ENCODE data around the gene DIAPH2. TPM values are rescaled to one million over a fixed set of nuclear protein-coding genes. Genes with fewer than 3 reads are reported as not detected.

Gene DIAPH2
- total and polyA plus RNA-seq, 9 donors, result 5.2 to 15.8 (median 8.9) TPM

- no peak overlapping the region for H3K4me3 ChIP-seq (ENCODE audit: low read length)
Observed at GRCh38 chrX:97547877-97548578, 863.4 kb downstream of the DIAPH2 start.

GRCh38 chrX:97551821-97552220 lies 867.2 kb downstream of the DIAPH2 start:
- H3K27ac ChIP-seq (ENCODE audit: low read length), result no peak overlapping the region
- no peaks in the 10 kb centered on the region for H3K4me1 ChIP-seq (ENCODE audit: control insufficient read depth, insufficient read depth, low read length)
- DNase-seq, result no peak
- no peaks in the 10 kb centered on the region for H3K27me3 ChIP-seq (ENCODE audit: control insufficient read depth, insufficient read depth, low read length)
- H3K4me3 ChIP-seq (ENCODE audit: low read length), result no peak overlapping the region
- whole genome bisulfite sequencing (ENCODE audit: insufficient coverage), result 100% methylated on average over 1 of the region's 3 CpGs
- no peaks in the 10 kb centered on the region for H3K36me3 ChIP-seq (ENCODE audit: control insufficient read depth, insufficient read depth, low read length)
- H3K9me3 ChIP-seq (replicated peaks; ENCODE audit: control insufficient read depth, low read depth, low read length), result no peaks in the 10 kb centered on the region

More at GRCh38 chrX:97547877-97548578, 863.4 kb downstream of the DIAPH2 start:
- H3K36me3 ChIP-seq (ENCODE audit: control insufficient read depth, insufficient read depth, low read length), result no peaks in the 10 kb centered on the region
- no peaks in the 10 kb centered on the region for H3K27me3 ChIP-seq (ENCODE audit: control insufficient read depth, insufficient read depth, low read length)
- no peak overlapping the region for H3K27ac ChIP-seq (ENCODE audit: low read length)
- no peaks in the 10 kb centered on the region for H3K4me1 ChIP-seq (ENCODE audit: control insufficient read depth, insufficient read depth, low read length)
- no peak for DNase-seq
- no CpG with 5 or more reads among the region's 3 CpGs for WGBS (ENCODE audit: insufficient coverage)
- no peaks in the 10 kb centered on the region for H3K9me3 ChIP-seq (replicated peaks; ENCODE audit: control insufficient read depth, low read depth, low read length)

DNA sequence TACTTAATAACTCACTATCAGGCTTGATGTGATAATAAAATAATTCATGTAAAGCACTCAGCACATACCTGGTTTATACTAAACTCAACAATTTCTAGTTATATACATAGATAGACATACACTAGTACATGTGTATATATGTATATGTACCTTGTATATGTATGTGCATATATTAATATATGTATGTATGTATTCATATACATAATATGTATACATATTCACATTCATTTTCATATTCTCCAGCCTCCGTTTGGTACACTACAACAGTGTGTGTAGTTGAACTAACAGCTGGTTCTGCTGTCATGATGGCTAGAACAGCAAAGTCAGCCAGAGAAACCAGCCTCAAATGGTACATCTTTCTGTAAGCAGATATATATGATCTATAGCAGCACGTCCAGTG lies 869.2 kb downstream of the DIAPH2 start:
- Histone ChIP-seq H3K9me3 (replicated peaks; ENCODE audit: control insufficient read depth, low read depth, low read length) (no peaks in the 10 kb centered on the region), H3K36me3 (ENCODE audit: control insufficient read depth, insufficient read depth, low read length) (no peaks in the 10 kb centered on the region), H3K27me3 (ENCODE audit: control insufficient read depth, insufficient read depth, low read length) (no peaks in the 10 kb centered on the region), H3K4me1 (ENCODE audit: control insufficient read depth, insufficient read depth, low read length) (no peaks in the 10 kb centered on the region), H3K4me3 (ENCODE audit: low read length) (no peak overlapping the region), H3K27ac (ENCODE audit: low read length) (no peak overlapping the region)
- no CpG with 5 or more reads among the region's 2 CpGs for WGBS (ENCODE audit: insufficient coverage)
- DNase-seq, result no peak

- H3K4me1 ChIP-seq (ENCODE audit: control insufficient read depth, insufficient read depth, low read length), result no peaks in the 10 kb centered on the region
- H3K36me3 ChIP-seq (ENCODE audit: control insufficient read depth, insufficient read depth, low read length), result no peaks in the 10 kb centered on the region
- no peaks in the 10 kb centered on the region for H3K27me3 ChIP-seq (ENCODE audit: control insufficient read depth, insufficient read depth, low read length)
- WGBS (ENCODE audit: insufficient coverage), result 83% methylated on average over 1 of the region's 3 CpGs
- H3K9me3 ChIP-seq (replicated peaks; ENCODE audit: control insufficient read depth, low read depth, low read length), result no peaks in the 10 kb centered on the region
- H3K4me3 ChIP-seq (ENCODE audit: low read length), result no peak overlapping the region
- no peak for DNase-seq
- no peak overlapping the region for H3K27ac ChIP-seq (ENCODE audit: low read length)
Observed at GRCh38 chrX:97556359-97556758, 871.7 kb downstream of the DIAPH2 start.

DNA sequence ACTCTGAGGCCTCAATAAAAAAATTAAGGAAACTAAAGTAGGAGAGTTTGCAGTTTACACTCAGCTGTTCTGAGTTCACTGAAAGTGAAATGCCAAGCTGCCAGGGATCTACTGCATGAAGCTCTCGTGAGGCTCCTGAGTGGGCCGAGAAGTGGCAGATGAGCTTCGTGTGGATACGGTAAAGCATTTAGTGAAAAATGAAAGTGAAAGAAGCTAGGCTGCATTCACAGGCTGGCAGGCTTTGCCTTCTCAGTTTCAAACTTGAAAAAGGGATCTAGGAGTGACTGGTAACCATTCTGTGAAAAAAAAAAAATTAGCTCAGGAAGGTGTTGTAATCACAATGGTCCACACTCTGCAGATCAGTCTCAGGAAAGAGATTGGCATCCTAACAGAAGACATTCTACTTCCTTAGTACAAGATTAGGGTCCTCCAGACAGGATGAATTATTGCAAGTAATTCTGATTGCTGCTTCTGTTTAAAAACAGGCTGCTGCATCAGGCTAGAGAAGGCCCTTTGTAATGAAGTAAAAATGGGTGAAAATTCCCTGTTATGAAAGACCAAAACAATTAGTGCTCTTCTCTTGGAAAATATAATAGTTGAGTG lies 879.0 kb downstream of the DIAPH2 start:
- no peak overlapping the region for H3K4me3 ChIP-seq (ENCODE audit: low read length)
- peak; percentile 74 for DNase-seq

DNA sequence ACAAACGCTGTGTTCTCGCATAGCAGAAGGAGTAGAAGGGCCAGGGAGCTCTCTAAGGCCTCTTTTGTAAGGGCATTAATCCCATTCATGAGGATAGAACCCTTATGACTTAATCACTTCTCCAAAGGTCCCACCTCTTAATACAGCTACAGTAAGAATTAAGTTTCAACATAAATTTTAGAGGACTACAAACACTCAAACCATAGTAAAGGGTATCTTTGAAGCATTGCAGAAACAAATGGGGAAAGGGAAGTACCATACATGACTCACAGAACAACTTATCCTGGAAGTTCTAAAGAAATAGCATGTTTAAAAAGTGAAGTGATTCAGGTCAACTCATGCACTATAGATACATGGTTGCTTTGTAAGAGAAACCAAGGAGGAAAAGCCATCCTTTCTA lies 879.9 kb downstream of the DIAPH2 start:
- Histone ChIP-seq H3K4me3 (ENCODE audit: low read length) (no peak overlapping the region), H3K27me3 (ENCODE audit: control insufficient read depth, insufficient read depth, low read length) (peaks cover 2% of the 10 kb centered on the region), H3K36me3 (ENCODE audit: control insufficient read depth, insufficient read depth, low read length) (no peaks in the 10 kb centered on the region), H3K27ac (ENCODE audit: low read length) (no peak overlapping the region), H3K9me3 (replicated peaks; ENCODE audit: control insufficient read depth, low read depth, low read length) (no peaks in the 10 kb centered on the region), H3K4me1 (ENCODE audit: control insufficient read depth, insufficient read depth, low read length) (no peaks in the 10 kb centered on the region)
- WGBS (ENCODE audit: insufficient coverage), result no CpG with 5 or more reads among the region's 2 CpGs
- DNase-seq, result no peak

More for the DNA sequence above, 879.0 kb downstream of the DIAPH2 start:
- Histone ChIP-seq H3K4me1 (ENCODE audit: control insufficient read depth, insufficient read depth, low read length) (no peaks in the 10 kb centered on the region), H3K9me3 (replicated peaks; ENCODE audit: control insufficient read depth, low read depth, low read length) (no peaks in the 10 kb centered on the region), H3K27me3 (ENCODE audit: control insufficient read depth, insufficient read depth, low read length) (peaks cover 2% of the 10 kb centered on the region), H3K36me3 (ENCODE audit: control insufficient read depth, insufficient read depth, low read length) (no peaks in the 10 kb centered on the region), H3K27ac (ENCODE audit: low read length) (no peak overlapping the region)
- WGBS (ENCODE audit: insufficient coverage), result 29% methylated on average over 4 of the region's 4 CpGs

- Histone ChIP-seq H3K27ac (ENCODE audit: low read length) (no peak overlapping the region), H3K27me3 (ENCODE audit: control insufficient read depth, insufficient read depth, low read length) (no peaks in the 10 kb centered on the region), H3K36me3 (ENCODE audit: control insufficient read depth, insufficient read depth, low read length) (no peaks in the 10 kb centered on the region), H3K4me3 (ENCODE audit: low read length) (no peak overlapping the region), H3K4me1 (ENCODE audit: control insufficient read depth, insufficient read depth, low read length) (no peaks in the 10 kb centered on the region), H3K9me3 (replicated peaks; ENCODE audit: control insufficient read depth, low read depth, low read length) (no peaks in the 10 kb centered on the region)
- no CpG with 5 or more reads among the region's 5 CpGs for WGBS (ENCODE audit: insufficient coverage)
- DNase-seq, result no peak
Observed at GRCh38 chrX:97587171-97587570, 902.5 kb downstream of the DIAPH2 start.

DNA sequence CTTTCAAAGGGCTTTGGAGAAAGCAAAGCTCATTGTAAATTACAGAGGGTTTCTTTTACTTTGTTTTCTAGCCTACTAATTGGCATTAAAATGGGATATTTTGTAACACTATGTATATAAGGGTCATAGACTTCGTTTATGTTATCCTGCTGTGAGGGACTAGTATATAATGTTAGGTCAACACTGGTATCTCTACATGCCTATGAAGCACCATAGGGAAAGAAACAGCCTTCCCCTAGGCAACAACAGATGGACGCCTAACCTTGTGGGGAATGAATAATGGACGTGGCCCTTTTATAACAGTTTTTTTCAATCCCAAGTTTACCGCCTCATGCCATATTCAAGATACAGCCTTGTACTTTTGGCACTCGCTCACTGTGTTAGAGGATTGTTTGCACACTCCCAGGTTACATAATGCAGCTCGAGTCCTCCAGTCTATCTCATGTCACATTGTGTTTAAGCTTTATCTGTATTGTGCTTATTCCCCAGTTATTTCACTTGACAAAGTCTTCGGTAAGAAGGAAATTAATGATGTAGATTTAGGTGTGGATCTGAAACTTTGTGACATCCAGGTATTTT lies 910.1 kb downstream of the DIAPH2 start:
- no peaks in the 10 kb centered on the region for H3K36me3 ChIP-seq (ENCODE audit: control insufficient read depth, insufficient read depth, low read length)
- no peaks in the 10 kb centered on the region for H3K9me3 ChIP-seq (replicated peaks; ENCODE audit: control insufficient read depth, low read depth, low read length)
- H3K27me3 ChIP-seq (ENCODE audit: control insufficient read depth, insufficient read depth, low read length), result no peaks in the 10 kb centered on the region
- DNase-seq, result no peak
- 75% methylated on average over 2 of the region's 7 CpGs for WGBS (ENCODE audit: insufficient coverage)
- H3K4me1 ChIP-seq (ENCODE audit: control insufficient read depth, insufficient read depth, low read length), result no peaks in the 10 kb centered on the region
- H3K4me3 ChIP-seq (ENCODE audit: low read length), result no peak overlapping the region
- H3K27ac ChIP-seq (ENCODE audit: low read length), result no peak overlapping the region

DNA sequence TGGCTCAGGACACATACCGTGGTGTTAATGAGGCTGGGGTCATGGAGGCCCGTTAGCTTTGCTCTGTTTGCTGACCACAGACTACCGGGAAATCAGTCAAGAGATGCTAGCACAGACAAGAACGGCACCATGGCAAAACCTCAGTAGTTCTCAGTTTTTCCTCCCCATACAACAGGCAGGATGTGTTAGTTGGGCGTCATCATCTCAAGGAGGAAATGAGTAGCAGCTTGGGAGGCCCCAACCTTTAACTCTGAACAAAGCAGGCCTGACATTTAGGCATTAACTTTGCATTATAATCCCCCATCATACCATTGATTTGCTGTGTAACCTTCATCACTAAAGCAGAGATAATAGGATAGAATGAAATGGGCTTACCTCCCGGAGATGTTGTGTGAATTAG lies 913.3 kb downstream of the DIAPH2 start:
- DNase-seq, result no peak
- no peaks in the 10 kb centered on the region for H3K9me3 ChIP-seq (replicated peaks; ENCODE audit: control insufficient read depth, low read depth, low read length)
- WGBS (ENCODE audit: insufficient coverage), result 74% methylated on average over 4 of the region's 6 CpGs
- no peaks in the 10 kb centered on the region for H3K27me3 ChIP-seq (ENCODE audit: control insufficient read depth, insufficient read depth, low read length)
- no peaks in the 10 kb centered on the region for H3K36me3 ChIP-seq (ENCODE audit: control insufficient read depth, insufficient read depth, low read length)
- H3K4me1 ChIP-seq (ENCODE audit: control insufficient read depth, insufficient read depth, low read length), result no peaks in the 10 kb centered on the region
- H3K27ac ChIP-seq (ENCODE audit: low read length), result no peak overlapping the region
- no peak overlapping the region for H3K4me3 ChIP-seq (ENCODE audit: low read length)

GRCh38 chrX:97602465-97603258 lies 918.0 kb downstream of the DIAPH2 start:
- peaks cover 3% of the 10 kb centered on the region for H3K27me3 ChIP-seq (ENCODE audit: control insufficient read depth, insufficient read depth, low read length)
- no peak for DNase-seq
- H3K27ac ChIP-seq (ENCODE audit: low read length), result no peak overlapping the region
- H3K4me3 ChIP-seq (ENCODE audit: low read length), result no peak overlapping the region
- WGBS (ENCODE audit: insufficient coverage), result 100% methylated on average over 1 of the region's 3 CpGs
- no peaks in the 10 kb centered on the region for H3K9me3 ChIP-seq (replicated peaks; ENCODE audit: control insufficient read depth, low read depth, low read length)
- H3K4me1 ChIP-seq (ENCODE audit: control insufficient read depth, insufficient read depth, low read length), result no peaks in the 10 kb centered on the region
- no peaks in the 10 kb centered on the region for H3K36me3 ChIP-seq (ENCODE audit: control insufficient read depth, insufficient read depth, low read length)
